GM12892 (cell line): Measurements from ENCODE around the gene MIOS.

Experiments used
- POLR2A ChIP-seq: IDR thresholded peaks from 2 replicates; pipeline ENCODE4 v1.6.1; 2011; ENCODE audit warnings: low read depth, low read length, control low read depth
- POLR2AphosphoS5 ChIP-seq: IDR thresholded peaks from 2 replicates; pipeline ENCODE4 v1.6.1; 2011; ENCODE audit warnings: low read depth, low read length, control low read depth

DNA sequence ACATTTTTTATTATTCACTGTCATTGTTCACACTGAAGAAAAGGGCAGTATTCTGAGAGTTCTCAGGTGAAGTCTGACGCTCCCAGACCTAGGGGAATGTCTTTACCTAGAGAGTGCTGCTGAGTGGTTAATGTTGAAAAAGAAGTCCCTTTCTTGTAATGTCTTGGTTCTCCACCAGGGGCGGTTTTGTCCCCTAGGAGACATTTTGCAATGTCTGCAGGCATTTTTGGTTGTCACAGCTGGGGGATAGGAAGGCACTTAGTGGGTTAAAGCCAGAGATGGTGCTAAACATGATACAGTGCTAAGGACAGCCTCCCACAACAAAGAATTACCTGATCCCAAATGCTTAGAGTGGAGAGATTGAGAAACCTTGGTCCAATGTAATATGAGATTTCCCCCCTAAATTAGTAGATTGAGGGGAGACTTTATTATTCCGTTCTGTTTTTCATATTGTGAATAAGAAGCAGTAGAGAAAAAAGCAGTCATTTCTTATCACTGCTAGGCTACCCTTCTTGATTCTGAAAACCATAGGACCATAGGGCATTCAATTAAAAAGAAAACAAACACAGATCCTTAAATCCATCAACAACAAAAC is 87.0 kb downstream of the MIOS start:
- TF ChIP-seq POLR2AphosphoS5 (no peak), POLR2A (no peak)
